Smooth muscle cell (in vitro differentiated cells): ENCODE data around the gene CGNL1. TPM values are rescaled to one million over a fixed set of nuclear protein-coding genes. Genes with fewer than 3 reads are reported as not detected.

ENCODE experiments used
- DNase-seq: peaks from one replicate; lab custom pipeline; 2025; ENCODE audit not compliant: unreplicated experiment; lab: John Stamatoyannopoulos, UW
- H2AFZ ChIP-seq: fragments of 200-600 bp; sonication (generic); 2 replicates; pipeline ENCODE4 v1.6.0; 2016; ENCODE audit warnings: antibody characterized with exemption, low read depth, mild to moderate bottlenecking
- H3F3A ChIP-seq: fragments of 200-600 bp; sonication (generic); 2 replicates; pipeline ENCODE4 v1.6.0; 2017; ENCODE audit warnings: antibody characterized with exemption, low read depth
- H3K27ac ChIP-seq: fragments of 200-600 bp; sonication (generic); 2 replicates; pipeline ENCODE4 v1.5.1; 2016; ENCODE audit warnings: low read depth, mild to moderate bottlenecking
- H3K27me3 ChIP-seq: fragments of 200-600 bp; sonication (generic); 2 replicates; pipeline ENCODE4 v1.6.1; 2016; ENCODE audit warnings: low read depth, mild to moderate bottlenecking
- H3K36me3 ChIP-seq: fragments of 200-600 bp; sonication (generic); 2 replicates; pipeline ENCODE4 v1.5.1; 2016; ENCODE audit warnings: low read depth
- H3K4me1 ChIP-seq: fragments of 200-600 bp; sonication (generic); 2 replicates; pipeline ENCODE4 v1.5.1; 2016; ENCODE audit warnings: low read depth
- H3K4me2 ChIP-seq: fragments of 200-600 bp; sonication (generic); 2 replicates; pipeline ENCODE4 v1.6.0; 2016; ENCODE audit warnings: mild to moderate bottlenecking
- H3K4me3 ChIP-seq: fragments of 200-600 bp; sonication (generic); 2 replicates; pipeline ENCODE4 v1.5.1; 2016; ENCODE audit warnings: mild to moderate bottlenecking
- H3K79me2 ChIP-seq: fragments of 200-600 bp; sonication (generic); 2 replicates; pipeline ENCODE4 v1.6.0; 2016; ENCODE audit warnings: low read depth, mild to moderate bottlenecking
- H3K9ac ChIP-seq: fragments of 200-600 bp; sonication (generic); 2 replicates; pipeline ENCODE4 v1.6.0; 2016; ENCODE audit warnings: low read depth
- H3K9me3 ChIP-seq: fragments of 200-600 bp; sonication (generic); replicated peaks from 2 replicates; pipeline ENCODE4 v1.5.1; 2016; ENCODE audit warnings: low read depth
- H4K20me1 ChIP-seq: fragments of 200-600 bp; sonication (generic); 2 replicates; pipeline ENCODE4 v1.6.0; 2016; ENCODE audit warnings: low read depth
- WGBS: methylation state at CpG from one replicate; pipeline ENCODE4 v1.1.7; 2016; ENCODE audit warnings: low lambda C conversion rate; 5-methylcytosine and 5-hydroxymethylcytosine counted together
- polyA plus RNA-seq: library from polyadenylated mRNA; unstranded; fragments of >200 nt; fragmentation: Nextera tagmentation; extraction: Ambion mirVana; gene quantifications from 2 replicates; pipeline ENCODE4 v1.2.1, GENCODE V29; 2016
- total RNA-seq: library from RNA; depleted of rRNA; stranded (reverse); fragments of >200 nt; gene quantifications from 2 replicates; pipeline ENCODE4 v1.2.3, GENCODE V29; 2014
- TF ChIP-seq, protein P1 (sequence below): fragments of 200-600 bp; sonication (generic); IDR thresholded peaks from 2 replicates; pipeline ENCODE4 v1.5.1; 2017; ENCODE audit warnings: borderline replicate concordance, mild to moderate bottlenecking, antibody characterized with exemption; ENCODE audit not compliant: insufficient read depth, poor library complexity, severe bottlenecking

CGNL1 gene
- total and polyA plus RNA-seq, 2 experiments from 2014 or later: 4.2 to 9.5 TPM

- TF ChIP-seq, protein P1, sequence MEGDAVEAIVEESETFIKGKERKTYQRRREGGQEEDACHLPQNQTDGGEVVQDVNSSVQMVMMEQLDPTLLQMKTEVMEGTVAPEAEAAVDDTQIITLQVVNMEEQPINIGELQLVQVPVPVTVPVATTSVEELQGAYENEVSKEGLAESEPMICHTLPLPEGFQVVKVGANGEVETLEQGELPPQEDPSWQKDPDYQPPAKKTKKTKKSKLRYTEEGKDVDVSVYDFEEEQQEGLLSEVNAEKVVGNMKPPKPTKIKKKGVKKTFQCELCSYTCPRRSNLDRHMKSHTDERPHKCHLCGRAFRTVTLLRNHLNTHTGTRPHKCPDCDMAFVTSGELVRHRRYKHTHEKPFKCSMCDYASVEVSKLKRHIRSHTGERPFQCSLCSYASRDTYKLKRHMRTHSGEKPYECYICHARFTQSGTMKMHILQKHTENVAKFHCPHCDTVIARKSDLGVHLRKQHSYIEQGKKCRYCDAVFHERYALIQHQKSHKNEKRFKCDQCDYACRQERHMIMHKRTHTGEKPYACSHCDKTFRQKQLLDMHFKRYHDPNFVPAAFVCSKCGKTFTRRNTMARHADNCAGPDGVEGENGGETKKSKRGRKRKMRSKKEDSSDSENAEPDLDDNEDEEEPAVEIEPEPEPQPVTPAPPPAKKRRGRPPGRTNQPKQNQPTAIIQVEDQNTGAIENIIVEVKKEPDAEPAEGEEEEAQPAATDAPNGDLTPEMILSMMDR: no peak
- Histone ChIP-seq H3F3A (no peaks in the 10 kb centered on the region), H3K36me3 (no peaks in the 10 kb centered on the region), H4K20me1 (no peaks in the 10 kb centered on the region), H3K4me1 (no peaks in the 10 kb centered on the region), H3K4me3 (no peak overlapping the region), H3K27me3 (no peaks in the 10 kb centered on the region), H3K27ac (no peak overlapping the region), H3K9me3 (no peaks in the 10 kb centered on the region), H3K4me2 (no peak overlapping the region), H3K79me2 (no peaks in the 10 kb centered on the region), H3K9ac (no peak overlapping the region), H2AFZ (no peak overlapping the region)
- DNase-seq: no peak
- WGBS: 98% methylated on average over 3 of the region's 3 CpGs
Observed at GRCh38 chr15:57540211-57540610, 163.9 kb downstream of the CGNL1 start.

DNA sequence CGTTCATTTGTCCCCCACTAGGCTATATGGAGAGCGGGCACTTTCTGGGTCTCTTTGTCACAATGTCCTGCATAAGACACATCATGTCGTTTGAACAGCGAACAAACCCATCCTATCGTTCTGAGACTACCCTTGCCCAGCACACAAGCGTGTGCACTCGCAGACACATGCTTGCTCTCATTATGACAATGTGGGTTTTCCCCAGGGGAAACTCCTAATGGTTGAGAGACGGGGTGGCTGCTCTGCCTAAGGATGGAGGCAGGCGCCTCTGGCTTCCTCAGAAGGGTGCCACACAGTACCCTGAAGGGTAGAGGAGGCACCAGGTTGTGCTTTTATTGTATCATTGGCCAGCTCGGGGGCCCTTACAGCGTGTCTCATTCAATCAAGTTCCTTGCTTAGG lies 164.4 kb downstream of the CGNL1 start:
- TF ChIP-seq, protein P1: no peak
- WGBS: 86% methylated on average over 11 of the region's 11 CpGs

DNA sequence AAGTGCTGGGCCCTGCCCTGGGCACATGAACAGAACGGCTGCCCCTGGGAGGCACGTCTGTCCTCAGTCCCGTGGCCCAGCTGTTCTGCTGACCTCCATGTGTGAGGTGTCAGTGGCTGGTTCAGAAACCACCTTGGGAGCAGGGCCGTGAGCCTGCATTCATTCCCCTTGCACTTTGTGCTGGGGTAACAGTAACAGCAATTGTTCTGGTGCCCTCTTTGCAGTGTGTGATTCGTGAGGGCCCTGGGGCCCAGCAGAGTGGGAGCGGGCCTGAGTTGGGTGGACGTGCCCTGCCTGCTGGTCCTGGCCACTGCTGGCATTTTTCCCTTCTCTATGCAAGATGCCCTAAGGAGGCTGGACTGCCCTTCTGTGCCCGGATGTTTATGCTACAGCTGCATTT lies 165.0 kb downstream of the CGNL1 start:
- Histone ChIP-seq H3K4me1 (no peaks in the 10 kb centered on the region), H2AFZ (no peak overlapping the region), H3K4me3 (no peak overlapping the region), H3K9me3 (no peaks in the 10 kb centered on the region), H3K79me2 (no peaks in the 10 kb centered on the region), H3K36me3 (no peaks in the 10 kb centered on the region), H3K4me2 (no peak overlapping the region), H3F3A (no peaks in the 10 kb centered on the region), H4K20me1 (no peaks in the 10 kb centered on the region), H3K9ac (no peak overlapping the region), H3K27me3 (no peaks in the 10 kb centered on the region), H3K27ac (no peak overlapping the region)
- 95% methylated on average over 8 of the region's 8 CpGs for WGBS
- no peak for DNase-seq
- TF ChIP-seq, protein P1: no peak

More for the DNA sequence above, 164.4 kb downstream of the CGNL1 start:
- Histone ChIP-seq H3K4me2 (no peak overlapping the region), H3F3A (no peaks in the 10 kb centered on the region), H3K79me2 (no peaks in the 10 kb centered on the region), H4K20me1 (no peaks in the 10 kb centered on the region), H3K9ac (no peak overlapping the region), H3K4me3 (no peak overlapping the region), H3K4me1 (no peaks in the 10 kb centered on the region), H3K36me3 (no peaks in the 10 kb centered on the region), H2AFZ (no peak overlapping the region), H3K27ac (no peak overlapping the region), H3K9me3 (no peaks in the 10 kb centered on the region), H3K27me3 (no peaks in the 10 kb centered on the region)
- DNase-seq: no peak

GRCh38 chr15:57541805-57542504 lies 165.7 kb downstream of the CGNL1 start:
- Histone ChIP-seq H3K9me3 (no peaks in the 10 kb centered on the region), H3K79me2 (no peaks in the 10 kb centered on the region), H3K4me1 (no peaks in the 10 kb centered on the region), H3F3A (no peaks in the 10 kb centered on the region), H3K4me2 (no peak overlapping the region), H3K36me3 (no peaks in the 10 kb centered on the region), H3K27me3 (no peaks in the 10 kb centered on the region), H3K9ac (no peak overlapping the region), H2AFZ (no peak overlapping the region), H3K27ac (no peak overlapping the region), H3K4me3 (no peak overlapping the region), H4K20me1 (no peaks in the 10 kb centered on the region)
- WGBS: 71% methylated on average over 7 of the region's 7 CpGs
- DNase-seq: no peak
- TF ChIP-seq, protein P1: peak; percentile 79
